HepG2 (cell line): ENCODE data around the gene GNAI2. TPM values are rescaled to one million over a fixed set of nuclear protein-coding genes. Genes with fewer than 3 reads are reported as not detected.

Experiments
- AGO1 ChIP-seq: fragments of 200-400 bp; formaldehyde crosslinking; IDR thresholded peaks from 2 replicates; pipeline ENCODE4 v1.6.1; 2017; ENCODE audit warnings: mild to moderate bottlenecking, low read depth, low read length, moderate library complexity; ENCODE audit not compliant: poor library complexity, severe bottlenecking
- HBP1 ChIP-seq: IDR thresholded peaks from 2 replicates; pipeline ENCODE4 v1.6.1; 2016; ENCODE audit warnings: low read depth, control low read depth
- MEIS2 ChIP-seq: sonication (generic); formaldehyde crosslinking; IDR thresholded peaks from 2 replicates; pipeline ENCODE4 v1.9.0; 2021; ENCODE audit warnings: mild to moderate bottlenecking, missing genetic modification reagents
- POLR2G ChIP-seq: fragments of 200-400 bp; formaldehyde crosslinking; IDR thresholded peaks from 2 replicates; pipeline ENCODE4 v1.6.1; 2018; ENCODE audit warnings: mild to moderate bottlenecking, low read depth, low read length, moderate library complexity
- PRDM15 ChIP-seq: sonication (generic); formaldehyde crosslinking; IDR thresholded peaks from 2 replicates; pipeline ENCODE4 v1.4.0; 2020; ENCODE audit warnings: missing genetic modification reagents
- SP140L ChIP-seq: sonication (generic); formaldehyde crosslinking; IDR thresholded peaks from 2 replicates; pipeline ENCODE4 v1.4.0; 2020; ENCODE audit warnings: missing genetic modification reagents, borderline replicate concordance
- TBP ChIP-seq: sonication (generic); formaldehyde crosslinking; IDR thresholded peaks from 2 replicates; pipeline ENCODE4 v1.5.0; 2020; ENCODE audit warnings: missing genetic modification reagents
- THAP11 ChIP-seq: IDR thresholded peaks from 2 replicates; pipeline ENCODE4 v1.6.1; 2016; ENCODE audit warnings: missing biosample characterization, missing genetic modification reagents
- XBP1 ChIP-seq: sonication (generic); formaldehyde crosslinking; IDR thresholded peaks from 2 replicates; pipeline ENCODE4 v1.5.0; 2020; ENCODE audit warnings: missing genetic modification reagents
- ZNF12 ChIP-seq: sonication (generic); formaldehyde crosslinking; IDR thresholded peaks from 2 replicates; pipeline ENCODE4 v1.5.0; 2020; ENCODE audit warnings: missing genetic modification reagents
- ZNF142 ChIP-seq: sonication (generic); formaldehyde crosslinking; IDR thresholded peaks from 2 replicates; pipeline ENCODE4 v1.4.0; 2020; ENCODE audit warnings: missing genetic modification reagents
- ZNF232 ChIP-seq: sonication (generic); formaldehyde crosslinking; IDR thresholded peaks from 2 replicates; pipeline ENCODE4 v1.4.0; 2020; ENCODE audit warnings: missing genetic modification reagents, borderline replicate concordance
- ZNF251 ChIP-seq: sonication (generic); formaldehyde crosslinking; IDR thresholded peaks from 2 replicates; pipeline ENCODE4 v1.9.0; 2021; ENCODE audit warnings: mild to moderate bottlenecking, missing genetic modification reagents
- ZNF503 ChIP-seq: sonication (generic); formaldehyde crosslinking; IDR thresholded peaks from 2 replicates; pipeline ENCODE4 v1.4.0; 2020; ENCODE audit warnings: missing genetic modification reagents
- ZSCAN21 ChIP-seq: sonication (generic); formaldehyde crosslinking; IDR thresholded peaks from 2 replicates; pipeline ENCODE4 v1.8.0; 2022; ENCODE audit warnings: mild to moderate bottlenecking, missing genetic modification reagents, moderate library complexity, borderline replicate concordance
- polyA plus RNA-seq, 8 experiments: library from polyadenylated mRNA; depleted of rRNA in 3 of 8; stranded (reverse) in 7 of 8; unstranded in 1 of 8; fragments of >200 nt; fragmentation: Illumina TruSeq in 4 of 8; extraction: Trizol in 4 of 8; gene quantifications; 2 replicates each; pipeline versions ENCODE4 v1.2.1 to v1.2.3, GENCODE V29; 2011 to 2016; ENCODE audit warnings: low read depth in 4 of 8, missing spikeins in 1 of 8, mixed read lengths in 1 of 8; ENCODE audit not compliant: insufficient read depth in 1 of 8
- total RNA-seq, 5 experiments: library from RNA; depleted of rRNA; stranded (reverse); fragments of >200 nt; fragmentation: Illumina TruSeq; extraction: Trizol; gene quantifications; 2 replicates each; pipeline ENCODE4 v1.2.3, GENCODE V29; 2016; ENCODE audit warnings: low read depth in 1 of 5

The GNAI2 gene
- total and polyA plus RNA-seq, 2 of the 13 experiments (the other 11 are each of a cell fraction or from before 2014, with no cell fraction given) = 51.1 to 66.2 TPM

- no peak for TF ChIP-seq MEIS2 (CRISPR knock-in tag)
- no peak for TF ChIP-seq ZNF142 (CRISPR knock-in tag)
- no peak for TF ChIP-seq XBP1 (CRISPR knock-in tag)
- TF ChIP-seq ZNF232 (CRISPR knock-in tag) = no peak
- TF ChIP-seq ZNF503 = no peak
- no peak for TF ChIP-seq ZNF251 (CRISPR knock-in tag)
- TF ChIP-seq SP140L (CRISPR knock-in tag) = no peak
- no peak for TF ChIP-seq AGO1
- no peak for TF ChIP-seq THAP11
- TF ChIP-seq HBP1 (CRISPR knock-in tag) = no peak
- 0 out of 2 replicates have a peak, but pooled peaks have one; percentile 20 for TF ChIP-seq ZSCAN21 (CRISPR knock-in tag)
- TF ChIP-seq ZNF12 (CRISPR knock-in tag) = no peak
- peak; percentile 37; the same call in 1 of the 2 replicates for TF ChIP-seq POLR2G
- TF ChIP-seq TBP (CRISPR knock-in tag) = no peak
- no peak for TF ChIP-seq PRDM15 (CRISPR knock-in tag)
Measured at GRCh38 chr3:50264964-50265485, 29.0 kb downstream of the GNAI2 start (continued).
